ENCODE data around the gene SORCS2. TPM values are rescaled to one million over a fixed set of nuclear protein-coding genes. Genes with fewer than 3 reads are reported as not detected.

Gene SORCS2
- total and polyA plus RNA-seq, 3 donors from 2014 or later, result 2.7 to 4.6 (median 2.9) TPM

GRCh38 chr4:7357323-7357722 is 165.0 kb downstream of the SORCS2 start:
- Histone ChIP-seq H3K4me1 (peaks cover 5% of the 10 kb centered on the region), H3K36me3 (ENCODE audit: low read depth, missing control alignments) (no peaks in the 10 kb centered on the region), H3K4me3 (no peak overlapping the region), H3K27ac (no peak overlapping the region), H3K9me3 (no peaks in the 10 kb centered on the region), H3K27me3 (no peaks in the 10 kb centered on the region)
- intact Hi-C loops (cut with DNase I; ENCODE audit: low total_unique reads), result no loop called here
- WGBS, 2 donors, result 79 to 83% methylated on average over 9 of the region's 9 CpGs
- no peak for DNase-seq
- TF ChIP-seq POLR2A (IDR thresholded peaks at IDR 0.05) (no peak), CTCF (IDR thresholded peaks at IDR 0.05) (no peak)

- no peaks in the 10 kb centered on the region for H3K36me3 ChIP-seq (ENCODE audit: low read depth, missing control alignments)
- DNase-seq, result no peak
- H3K27ac ChIP-seq, result no peak overlapping the region
- no peaks in the 10 kb centered on the region for H3K27me3 ChIP-seq
- no peak overlapping the region for H3K4me3 ChIP-seq
- 88% methylated on average over 11 of the region's 11 CpGs for WGBS, 2 donors
- H3K9me3 ChIP-seq, result no peaks in the 10 kb centered on the region
- TF ChIP-seq POLR2A (IDR thresholded peaks at IDR 0.05) (no peak), CTCF (IDR thresholded peaks at IDR 0.05) (no peak)
- intact Hi-C loops (cut with DNase I; ENCODE audit: low total_unique reads), result no loop called here
- peaks cover 5% of the 10 kb centered on the region for H3K4me1 ChIP-seq
Observed at GRCh38 chr4:7358100-7358735, 165.9 kb downstream of the SORCS2 start.

GRCh38 chr4:7359400-7360062 is 167.2 kb downstream of the SORCS2 start:
- H3K4me1 ChIP-seq, result peaks cover 5% of the 10 kb centered on the region
- no peak for DNase-seq
- H3K27ac ChIP-seq, result no peak overlapping the region
- no peak overlapping the region for H3K4me3 ChIP-seq
- intact Hi-C loops (cut with DNase I; ENCODE audit: low total_unique reads), result no loop called here
- 71 to 75% methylated on average over 12 to 13 of the region's 13 CpGs for WGBS, 2 donors
- no peaks in the 10 kb centered on the region for H3K27me3 ChIP-seq
- H3K9me3 ChIP-seq, result no peaks in the 10 kb centered on the region
- no peaks in the 10 kb centered on the region for H3K36me3 ChIP-seq (ENCODE audit: low read depth, missing control alignments)
- no peak for TF ChIP-seq CTCF (IDR thresholded peaks at IDR 0.05)
- no peak for TF ChIP-seq POLR2A (IDR thresholded peaks at IDR 0.05)

- WGBS, 2 donors, result 77% methylated on average over 8 of the region's 8 CpGs
- Histone ChIP-seq H3K4me1 (peaks cover 5% of the 10 kb centered on the region), H3K9me3 (no peaks in the 10 kb centered on the region), H3K27ac (no peak overlapping the region), H3K4me3 (no peak overlapping the region), H3K36me3 (ENCODE audit: low read depth, missing control alignments) (no peaks in the 10 kb centered on the region), H3K27me3 (no peaks in the 10 kb centered on the region)
- intact Hi-C loops (cut with DNase I; ENCODE audit: low total_unique reads), result no loop called here
- no peak for DNase-seq
- no peak for TF ChIP-seq CTCF (IDR thresholded peaks at IDR 0.05)
- no peak for TF ChIP-seq POLR2A (IDR thresholded peaks at IDR 0.05)
Observed at GRCh38 chr4:7360806-7361205, 168.5 kb downstream of the SORCS2 start.
